Neural cell (in vitro differentiated cells): Measurements from ENCODE around the gene ARID1B.

ENCODE experiments used
- CTCF ChIP-seq: fragments of 450-650 bp; IDR thresholded peaks from 2 replicates; pipeline ENCODE4 v1.5.1; 2014; ENCODE audit warnings: antibody characterized with exemption, mild to moderate bottlenecking, moderate library complexity; ENCODE audit not compliant: poor library complexity, severe bottlenecking
- POLR2AphosphoS5 ChIP-seq: IDR thresholded peaks from 2 replicates; pipeline ENCODE4 v1.6.1; 2012
- REST ChIP-seq: IDR thresholded peaks from 2 replicates; pipeline ENCODE4 v1.6.1; 2012; ENCODE audit warnings: borderline replicate concordance

- TF ChIP-seq POLR2AphosphoS5 = no peak
- TF ChIP-seq REST = no peak
- no peak for TF ChIP-seq CTCF
Measured at GRCh38 chr6:157242791-157243190, 465.6 kb downstream of the ARID1B start.
